Measurements from ENCODE around the gene CDK6.

CDK6 gene

DNA sequence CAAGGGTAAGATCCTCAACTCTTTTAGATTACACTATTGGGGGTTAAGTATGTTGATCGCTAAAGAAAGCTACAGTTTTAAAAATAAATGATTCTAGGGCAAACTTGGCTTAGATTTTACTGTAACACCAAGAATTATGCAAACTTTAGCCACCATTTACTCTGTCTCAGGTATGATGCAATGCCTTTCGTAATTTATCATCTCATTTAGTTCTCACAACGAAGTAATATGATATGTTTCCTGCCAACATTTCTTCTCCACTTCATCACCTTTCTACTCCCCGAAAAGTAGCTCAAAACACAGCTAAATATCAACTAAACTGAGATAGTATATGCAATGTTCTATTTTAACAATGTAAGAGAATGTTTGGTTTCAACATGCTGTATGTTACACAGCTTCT lies 267.2 kb downstream of the CDK6 start:
- no peak for TF ChIP-seq POLR2AphosphoS5 (IDR thresholded peaks at IDR 0.05; ENCODE audit: low read depth, low read length)
- no peak for TF ChIP-seq POLR2A (IDR thresholded peaks at IDR 0.05; ENCODE audit: low read depth, low read length)
- TF ChIP-seq TAF1 (IDR thresholded peaks at IDR 0.05; ENCODE audit: borderline replicate concordance, low read depth, low read length), result no peak
- DNase-seq (ENCODE audit: insufficient read length), result no peak
- no peak for FAIRE-seq

DNA sequence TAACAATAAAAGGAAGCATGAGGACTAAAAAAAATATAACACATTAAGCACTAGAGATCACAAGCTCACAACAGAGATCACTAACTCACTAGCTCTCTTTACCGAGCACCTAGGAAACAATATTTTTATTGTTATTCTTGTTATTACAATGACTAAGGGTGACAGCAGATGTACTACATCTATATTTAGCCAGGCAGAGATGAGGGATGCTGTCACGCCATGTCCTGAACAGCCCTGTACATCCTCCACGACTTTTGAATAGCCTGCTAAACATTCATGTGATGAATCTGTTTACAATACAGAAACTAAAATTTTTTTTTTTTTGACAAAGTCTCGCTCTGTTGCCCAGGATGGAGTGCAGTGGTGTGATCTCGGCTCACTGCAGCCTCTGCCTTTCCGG lies 268.9 kb downstream of the CDK6 start:
- DNase-seq (ENCODE audit: insufficient read length), result no peak
- no peak for TF ChIP-seq POLR2AphosphoS5 (IDR thresholded peaks at IDR 0.05; ENCODE audit: low read depth, low read length)
- no peak for TF ChIP-seq TAF1 (IDR thresholded peaks at IDR 0.05; ENCODE audit: borderline replicate concordance, low read depth, low read length)
- TF ChIP-seq POLR2A (IDR thresholded peaks at IDR 0.05; ENCODE audit: low read depth, low read length), result no peak
- no peak for FAIRE-seq

DNA sequence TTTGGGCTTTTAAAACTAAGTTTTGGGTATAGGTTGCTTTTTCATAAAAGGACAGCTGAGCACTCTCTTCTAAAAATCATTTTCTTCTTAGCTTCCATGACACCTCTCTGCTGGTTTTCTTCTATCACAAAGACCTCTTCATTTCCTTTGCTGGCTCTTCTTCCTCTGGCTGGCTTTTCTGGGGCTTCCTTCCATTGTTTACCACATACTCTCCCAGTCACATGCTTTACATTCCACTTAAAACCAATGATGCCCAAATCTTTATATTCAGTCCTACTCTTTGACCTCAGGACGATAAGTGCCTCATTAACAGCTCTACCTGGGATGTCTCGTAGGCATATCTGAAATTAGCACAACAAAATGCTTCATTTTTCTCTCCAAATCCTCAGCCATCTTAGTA lies 273.0 kb downstream of the CDK6 start:
- no peak for DNase-seq (ENCODE audit: insufficient read length)
- no peak for TF ChIP-seq POLR2AphosphoS5 (IDR thresholded peaks at IDR 0.05; ENCODE audit: low read depth, low read length)
- no peak for TF ChIP-seq TAF1 (IDR thresholded peaks at IDR 0.05; ENCODE audit: borderline replicate concordance, low read depth, low read length)
- TF ChIP-seq POLR2A (IDR thresholded peaks at IDR 0.05; ENCODE audit: low read depth, low read length), result no peak
- no peak for FAIRE-seq

DNA sequence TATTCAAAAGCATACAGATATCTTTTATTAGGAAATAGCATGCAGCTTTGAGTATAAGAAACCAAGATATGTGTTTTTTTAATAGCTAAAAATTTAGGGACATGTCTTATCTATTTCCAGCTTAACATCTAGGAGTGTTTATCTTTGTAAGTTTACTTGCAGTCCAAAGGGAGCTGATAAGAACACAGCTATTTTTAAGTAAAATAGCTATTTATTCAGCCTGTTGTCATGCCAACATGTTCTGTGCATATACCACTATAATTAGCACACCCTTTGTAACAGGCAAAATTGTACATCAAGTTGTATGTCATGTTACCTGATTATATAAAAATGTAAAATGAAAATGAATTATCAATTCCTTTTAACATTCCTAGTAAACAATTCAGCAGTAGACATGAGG lies 275.8 kb downstream of the CDK6 start:
- FAIRE-seq (no peak), DNase-seq (ENCODE audit: insufficient read length) (no peak)
- TF ChIP-seq POLR2A (IDR thresholded peaks at IDR 0.05; ENCODE audit: low read depth, low read length), result no peak
- no peak for TF ChIP-seq TAF1 (IDR thresholded peaks at IDR 0.05; ENCODE audit: borderline replicate concordance, low read depth, low read length)
- TF ChIP-seq POLR2AphosphoS5 (IDR thresholded peaks at IDR 0.05; ENCODE audit: low read depth, low read length), result no peak

DNA sequence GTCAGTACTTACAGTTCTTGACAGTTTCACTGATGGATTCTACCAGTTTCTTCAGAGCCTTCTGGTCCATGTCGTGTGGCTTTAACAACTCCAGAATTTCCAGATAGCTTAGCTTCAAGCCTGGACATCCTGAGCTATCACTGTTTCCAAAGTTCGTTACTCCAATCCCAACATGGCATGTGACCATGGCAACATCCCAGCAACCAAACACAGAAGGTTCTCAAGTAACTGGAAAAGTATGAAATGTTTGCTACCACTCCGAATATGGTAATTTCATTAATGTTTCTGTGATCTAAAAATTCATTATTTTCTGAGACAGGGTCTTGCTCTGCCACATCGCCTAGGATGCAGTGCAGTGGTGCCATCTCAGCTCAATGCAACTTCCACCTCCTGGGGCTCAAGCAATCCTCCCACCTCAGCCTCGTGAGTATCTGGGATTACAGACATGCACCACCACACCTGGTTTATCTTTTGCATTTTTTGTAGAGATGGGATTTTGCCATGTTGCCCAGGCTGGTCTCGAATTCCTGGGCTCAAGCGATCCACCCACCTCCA lies 278.5 kb downstream of the CDK6 start:
- no peak for FAIRE-seq
- TF ChIP-seq POLR2A (IDR thresholded peaks at IDR 0.05; ENCODE audit: low read depth, low read length) (no peak), TAF1 (IDR thresholded peaks at IDR 0.05; ENCODE audit: borderline replicate concordance, low read depth, low read length) (no peak), POLR2AphosphoS5 (IDR thresholded peaks at IDR 0.05; ENCODE audit: low read depth, low read length) (no peak; the same call in 1 of the 2 replicates)

DNA sequence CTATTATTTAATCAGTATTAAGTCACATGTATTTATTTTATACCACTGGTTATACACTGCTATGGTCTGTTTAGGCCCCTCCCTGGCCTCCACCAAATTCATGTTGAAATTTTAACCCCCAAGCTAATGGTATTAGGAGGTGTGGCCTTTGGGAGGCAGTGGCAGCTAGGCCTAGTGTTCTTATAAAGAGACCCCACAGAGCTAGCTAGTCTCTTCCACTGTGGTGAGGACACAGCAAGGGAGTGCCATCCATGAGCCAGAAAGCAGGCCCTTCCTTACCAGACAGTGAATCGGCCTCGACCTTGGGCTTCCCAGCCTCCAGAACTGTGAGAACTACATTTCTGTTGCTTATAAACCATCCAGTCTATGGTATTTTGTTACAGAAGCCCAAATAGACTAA lies 279.1 kb downstream of the CDK6 start:
- FAIRE-seq (no peak), DNase-seq (ENCODE audit: insufficient read length) (no peak)
- TF ChIP-seq POLR2AphosphoS5 (IDR thresholded peaks at IDR 0.05; ENCODE audit: low read depth, low read length), result no peak
- TF ChIP-seq TAF1 (IDR thresholded peaks at IDR 0.05; ENCODE audit: borderline replicate concordance, low read depth, low read length), result no peak
- TF ChIP-seq POLR2A (IDR thresholded peaks at IDR 0.05; ENCODE audit: low read depth, low read length), result no peak

More for the DNA sequence above, 278.5 kb downstream of the CDK6 start:
- no peak for DNase-seq (ENCODE audit: insufficient read length)
